ENCODE results near the gene LIN7C.

LIN7C gene

DNA sequence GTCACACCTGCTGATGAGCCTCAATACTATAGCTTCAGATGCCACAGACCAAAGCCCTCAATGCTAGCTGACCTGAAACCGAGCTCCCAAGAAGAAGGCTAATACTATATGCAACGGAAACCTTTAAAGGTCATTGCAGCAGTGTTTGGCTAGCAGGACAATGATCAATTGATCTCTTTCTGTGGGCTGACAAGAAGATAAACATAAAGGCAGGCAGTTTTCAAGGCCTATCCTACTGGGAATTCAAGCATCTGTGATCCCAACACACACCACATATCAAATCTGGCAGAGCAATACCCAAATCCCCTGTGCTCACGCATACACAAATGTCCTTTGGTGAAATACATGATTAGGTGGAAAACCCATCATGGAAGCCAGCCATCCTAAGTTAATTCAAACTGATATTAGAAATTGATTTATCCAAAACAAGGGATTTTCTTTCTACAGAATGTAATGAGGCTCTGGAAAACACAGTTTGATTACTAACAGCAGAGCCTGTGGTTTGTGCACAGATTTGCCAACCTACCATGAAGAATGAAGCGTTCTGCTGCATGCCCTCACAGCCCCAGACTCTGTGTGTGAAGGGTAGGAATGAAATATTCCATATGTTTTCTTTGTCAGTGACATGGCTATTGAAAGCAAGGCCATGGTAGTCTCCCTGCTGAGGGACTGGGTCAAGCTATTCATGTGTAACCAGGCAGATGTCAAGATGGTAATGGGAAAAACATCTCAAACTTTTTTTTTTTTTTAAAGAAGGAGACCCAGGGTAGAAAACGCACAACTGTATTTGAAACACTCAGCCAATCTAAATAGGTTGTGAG, 46.2 kb downstream of the LIN7C start:
- Mint-ChIP-seq H3K27ac (peak overlapping the region; percentile 98), H3K4me3 (peak overlapping the region; percentile 24), H3K4me1 (peaks cover 96% of the 10 kb centered on the region)

DNA sequence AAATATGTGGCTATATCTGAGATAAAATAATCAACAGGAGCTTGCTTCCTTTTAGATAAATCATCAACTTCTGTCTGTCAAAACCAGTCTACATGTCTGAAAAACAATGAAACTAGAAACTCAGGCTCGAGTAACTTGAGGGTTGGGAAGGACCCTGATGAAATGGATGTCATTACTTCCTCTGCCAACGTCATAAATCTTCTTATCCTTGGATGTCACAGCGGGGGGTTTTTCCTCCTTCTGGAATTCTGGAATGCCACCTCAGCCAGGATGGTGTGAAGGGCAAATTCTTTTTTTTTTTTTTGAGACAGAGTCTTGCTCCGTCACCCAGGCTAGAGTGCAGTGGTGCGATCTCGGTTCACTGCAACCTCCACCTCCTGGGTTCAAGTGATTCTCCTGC, 47.4 kb downstream of the LIN7C start:
- peak; percentile 28 for DNase-seq
- TF ChIP-seq, protein P1, sequence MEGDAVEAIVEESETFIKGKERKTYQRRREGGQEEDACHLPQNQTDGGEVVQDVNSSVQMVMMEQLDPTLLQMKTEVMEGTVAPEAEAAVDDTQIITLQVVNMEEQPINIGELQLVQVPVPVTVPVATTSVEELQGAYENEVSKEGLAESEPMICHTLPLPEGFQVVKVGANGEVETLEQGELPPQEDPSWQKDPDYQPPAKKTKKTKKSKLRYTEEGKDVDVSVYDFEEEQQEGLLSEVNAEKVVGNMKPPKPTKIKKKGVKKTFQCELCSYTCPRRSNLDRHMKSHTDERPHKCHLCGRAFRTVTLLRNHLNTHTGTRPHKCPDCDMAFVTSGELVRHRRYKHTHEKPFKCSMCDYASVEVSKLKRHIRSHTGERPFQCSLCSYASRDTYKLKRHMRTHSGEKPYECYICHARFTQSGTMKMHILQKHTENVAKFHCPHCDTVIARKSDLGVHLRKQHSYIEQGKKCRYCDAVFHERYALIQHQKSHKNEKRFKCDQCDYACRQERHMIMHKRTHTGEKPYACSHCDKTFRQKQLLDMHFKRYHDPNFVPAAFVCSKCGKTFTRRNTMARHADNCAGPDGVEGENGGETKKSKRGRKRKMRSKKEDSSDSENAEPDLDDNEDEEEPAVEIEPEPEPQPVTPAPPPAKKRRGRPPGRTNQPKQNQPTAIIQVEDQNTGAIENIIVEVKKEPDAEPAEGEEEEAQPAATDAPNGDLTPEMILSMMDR (IDR thresholded peaks at IDR 0.05) = no peak
- H3K4me3 Mint-ChIP-seq = no peak overlapping the region
- peaks cover 90% of the 10 kb centered on the region for H3K4me1 Mint-ChIP-seq
- peaks cover 37% of the 10 kb centered on the region for H3K36me3 Mint-ChIP-seq (ENCODE audit: low read depth)
- H3K27ac Mint-ChIP-seq = peak overlapping the region; percentile 91
- peaks cover 12% of the 10 kb centered on the region for H3K9me3 Mint-ChIP-seq
- no peaks in the 10 kb centered on the region for H3K27me3 Mint-ChIP-seq (ENCODE audit: low read depth, poor library complexity)

More for the DNA sequence above, 46.2 kb downstream of the LIN7C start:
- DNase-seq = no peak
- TF ChIP-seq, protein P1 (IDR thresholded peaks at IDR 0.05) = no peak
- no peaks in the 10 kb centered on the region for H3K27me3 Mint-ChIP-seq (ENCODE audit: low read depth, poor library complexity)
- peaks cover 4% of the 10 kb centered on the region for H3K9me3 Mint-ChIP-seq
- peaks cover 25% of the 10 kb centered on the region for H3K36me3 Mint-ChIP-seq (ENCODE audit: low read depth)

DNA sequence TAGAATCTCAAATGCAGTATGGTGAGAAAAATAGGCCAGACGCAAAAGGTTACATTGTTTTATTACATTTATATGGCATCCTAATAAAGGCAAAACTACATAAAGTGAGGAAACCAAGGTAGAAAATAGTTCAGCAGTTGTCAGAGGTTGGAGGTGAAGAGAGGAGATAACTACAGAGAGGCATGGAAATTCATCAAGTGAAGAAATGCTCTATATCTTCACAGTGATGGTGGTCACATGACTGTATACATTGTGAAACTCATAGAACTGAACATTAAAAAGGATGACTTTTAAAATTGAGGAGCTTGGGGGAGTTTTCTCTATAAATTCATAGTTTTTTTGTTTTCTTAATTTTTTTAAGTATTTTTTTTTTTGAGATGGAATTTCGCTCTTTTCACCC, 48.4 kb downstream of the LIN7C start:
- Mint-ChIP-seq H3K4me3 (no peak overlapping the region), H3K36me3 (ENCODE audit: low read depth) (peaks cover 46% of the 10 kb centered on the region), H3K4me1 (peaks cover 82% of the 10 kb centered on the region), H3K9me3 (peaks cover 22% of the 10 kb centered on the region), H3K27ac (peak overlapping the region; percentile 57), H3K27me3 (ENCODE audit: low read depth, poor library complexity) (no peaks in the 10 kb centered on the region)
- DNase-seq = no peak
- TF ChIP-seq, protein P1 (IDR thresholded peaks at IDR 0.05) = no peak

DNA sequence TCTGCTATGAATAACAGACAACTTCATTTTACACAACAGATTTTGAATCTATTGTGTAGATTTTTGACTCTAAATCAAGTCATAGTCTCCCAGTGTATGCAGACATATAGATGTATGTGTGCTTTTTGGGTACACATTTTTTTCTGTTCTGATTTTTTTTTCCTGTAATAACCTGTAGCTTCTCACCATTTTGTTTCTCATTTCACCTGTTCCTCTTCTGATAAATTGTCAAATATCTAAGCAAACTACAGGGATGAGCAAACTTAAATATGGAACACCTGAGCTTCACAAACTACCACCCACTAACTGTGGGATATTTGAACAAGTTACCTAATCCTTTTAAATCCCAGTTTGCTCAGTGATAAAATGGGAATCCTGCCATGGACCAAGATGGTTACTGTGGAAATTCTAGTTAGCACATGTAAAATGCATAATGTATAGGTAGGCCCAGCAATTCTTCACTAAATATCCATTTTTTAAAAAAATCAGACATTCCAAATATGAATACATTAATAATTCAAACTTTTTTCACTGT, 49.7 kb downstream of the LIN7C start:
- Mint-ChIP-seq H3K36me3 (ENCODE audit: low read depth) (peaks cover 37% of the 10 kb centered on the region), H3K9me3 (peaks cover 22% of the 10 kb centered on the region), H3K27ac (no peak overlapping the region), H3K27me3 (ENCODE audit: low read depth, poor library complexity) (no peaks in the 10 kb centered on the region), H3K4me3 (no peak overlapping the region), H3K4me1 (peaks cover 77% of the 10 kb centered on the region)
- TF ChIP-seq, protein P1 (IDR thresholded peaks at IDR 0.05) = no peak
- no peak for DNase-seq

DNA sequence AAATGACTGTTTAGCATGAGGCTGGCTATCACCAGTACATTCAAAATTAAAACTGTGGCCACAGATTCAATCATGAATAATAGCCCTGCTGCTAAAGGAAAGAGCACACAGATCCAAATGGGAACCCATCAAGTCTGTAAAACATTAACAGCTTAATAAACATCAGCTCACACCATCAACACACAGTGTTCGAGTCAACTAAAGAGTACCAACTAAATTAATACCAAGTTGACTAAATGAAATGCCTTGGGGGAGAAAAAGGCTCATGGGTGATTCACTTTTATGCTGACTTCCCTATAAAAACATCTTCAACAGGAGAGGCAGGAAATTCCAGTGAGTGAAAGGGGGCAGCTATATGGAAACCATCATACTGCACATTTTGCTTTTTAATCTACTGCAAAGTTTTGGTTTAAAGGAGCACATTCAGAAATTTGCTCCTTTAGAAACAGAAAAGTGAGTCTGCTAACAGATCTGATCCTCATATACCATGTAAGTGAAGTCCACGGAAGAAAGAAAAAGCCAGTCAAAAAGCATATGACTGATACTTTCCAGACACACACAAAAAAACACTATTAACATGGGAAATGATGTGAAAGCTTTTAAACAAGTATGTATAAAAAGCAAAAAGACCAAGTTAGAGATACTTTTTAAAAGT, 50.3 kb downstream of the LIN7C start:
- TF ChIP-seq, protein P1 (IDR thresholded peaks at IDR 0.05) = no peak
- no peak overlapping the region for H3K4me3 Mint-ChIP-seq
- peaks cover 78% of the 10 kb centered on the region for H3K4me1 Mint-ChIP-seq
- DNase-seq = no peak
- peaks cover 42% of the 10 kb centered on the region for H3K36me3 Mint-ChIP-seq (ENCODE audit: low read depth)
- peak overlapping the region; percentile 67 for H3K27ac Mint-ChIP-seq
- peaks cover 22% of the 10 kb centered on the region for H3K9me3 Mint-ChIP-seq
- H3K27me3 Mint-ChIP-seq (ENCODE audit: low read depth, poor library complexity) = no peaks in the 10 kb centered on the region
